H1 (cell line): ENCODE data around the gene ZNF471. TPM values are rescaled to one million over a fixed set of nuclear protein-coding genes. Genes with fewer than 3 reads are reported as not detected.

Experiments used
- CTCF ChIA-PET: fragments of 300-600 bp; sonication (Branson Sonifier 250); formaldehyde crosslinking; loops from one replicate; lab custom pipeline; 2021; ENCODE audit not compliant: partially characterized antibody; lab: Charles Lee
- POLR2A ChIA-PET: fragments of 300-600 bp; sonication (Branson Sonifier 250); formaldehyde crosslinking; loops from one replicate; lab custom pipeline; 2021; ENCODE audit warnings: inconsistent platforms; ENCODE audit not compliant: partially characterized antibody; lab: Charles Lee
- DNase-seq, 2 experiments: peaks; one replicate each; pipeline versions ENCODE4 v3.0.0 to v3.0.0-alpha.2; 2010 to 2022; ENCODE audit warnings: low spot score in 2 of 2, low read depth in 1 of 2, mixed read lengths in 1 of 2
- FAIRE-seq: peaks from 2 replicates; lab custom pipeline; 2011; peaks lifted over from hg19 to GRCh38; lab: Jason Lieb, UNC
- H2AFZ ChIP-seq: 2 replicates; pipeline ENCODE4 v1.8.1; 2012; ENCODE audit warnings: low read length, inconsistent platforms
- H2AK5ac ChIP-seq: 2 replicates; pipeline ENCODE4 v1.6.1; 2013; ENCODE audit warnings: low read depth, low read length
- H2BK120ac ChIP-seq: replicated peaks from 2 replicates; pipeline ENCODE3; 2013; ENCODE audit warnings: low read depth, low read length, inconsistent platforms
- H2BK12ac ChIP-seq: 2 replicates; pipeline ENCODE4 v1.6.1; 2013; ENCODE audit warnings: low read depth, low read length
- H2BK15ac ChIP-seq: 2 replicates; pipeline ENCODE4 v1.6.1; 2013; ENCODE audit warnings: low read length
- H2BK20ac ChIP-seq: 2 replicates; pipeline ENCODE4 v1.6.1; 2013; ENCODE audit warnings: low read length
- H2BK5ac ChIP-seq: 2 replicates; pipeline ENCODE4 v1.6.1; 2013; ENCODE audit warnings: low read depth, low read length
- H3K14ac ChIP-seq: 2 replicates; pipeline ENCODE4 v1.6.1; 2013; ENCODE audit warnings: inconsistent platforms; ENCODE audit not compliant: insufficient read length
- H3K18ac ChIP-seq: 2 replicates; pipeline ENCODE4 v1.6.1; 2013; ENCODE audit warnings: low read length; ENCODE audit errors: extremely low read depth
- H3K23ac ChIP-seq: 2 replicates; pipeline ENCODE4 v1.6.1; 2013; ENCODE audit warnings: inconsistent platforms; ENCODE audit not compliant: insufficient read length
- H3K23me2 ChIP-seq: 2 replicates; pipeline ENCODE4 v1.6.1; 2013; ENCODE audit warnings: low read depth, low read length
- H3K27ac ChIP-seq: 2 replicates; pipeline ENCODE4 v1.6.1; 2011; ENCODE audit warnings: low read depth, low read length, inconsistent platforms
- H3K27me3 ChIP-seq, 4 experiments: replicated peaks in 1 of 4; 1 replicate in 1 of 4; 2 replicates in 3 of 4; pipeline versions ENCODE4 v1.6.1 to v1.8.1; 2011 to 2013; ENCODE audit warnings: low read length in 3 of 4, mild to moderate bottlenecking in 3 of 4, inconsistent platforms in 2 of 4, mixed read lengths in 2 of 4, moderate library complexity in 1 of 4; ENCODE audit not compliant: control insufficient read depth in 3 of 4, insufficient read depth in 3 of 4; ENCODE audit errors: extremely low read depth in 1 of 4
- H3K36me3 ChIP-seq, 4 experiments: 2 replicates each; pipeline versions ENCODE4 v1.6.1 to v1.8.1; 2011 to 2013; ENCODE audit warnings: mild to moderate bottlenecking in 4 of 4, low read length in 3 of 4, moderate library complexity in 2 of 4, control low read depth in 1 of 4, inconsistent platforms in 1 of 4; ENCODE audit not compliant: insufficient read depth in 4 of 4, control insufficient read depth in 2 of 4
- H3K4ac ChIP-seq: replicated peaks from 2 replicates; pipeline ENCODE3; 2013; ENCODE audit warnings: low read length, low read depth, mixed read lengths, inconsistent platforms; ENCODE audit not compliant: insufficient read length
- H3K4me1 ChIP-seq, 4 experiments: replicated peaks in 1 of 4; 1 replicate in 1 of 4; 2 replicates in 3 of 4; pipeline versions ENCODE4 v1.6.1 to v1.8.1; 2011 to 2013; ENCODE audit warnings: low read length in 3 of 4, inconsistent platforms in 2 of 4, mixed read lengths in 1 of 4; ENCODE audit not compliant: insufficient read depth in 4 of 4, control insufficient read depth in 3 of 4
- H3K4me2 ChIP-seq, 2 experiments: 2 replicates each; pipeline versions ENCODE4 v1.6.1 to v1.8.1; 2011 to 2013; ENCODE audit warnings: low read depth in 2 of 2, low read length in 2 of 2, control low read depth in 1 of 2, inconsistent platforms in 1 of 2, mild to moderate bottlenecking in 1 of 2; ENCODE audit not compliant: insufficient read depth in 1 of 2
- H3K4me3 ChIP-seq, 4 experiments: fragments of 200-600, 300-600 bp in 1 of 4; sonication (generic), shearing (Covaris generic), sonication (Bioruptor Twin) in 1 of 4; 2 replicates each; pipeline versions ENCODE4 v1.5.1 to v1.8.1; 2011 to 2016; ENCODE audit warnings: low read length in 4 of 4, low read depth in 3 of 4, control low read depth in 2 of 4, inconsistent platforms in 2 of 4, mild to moderate bottlenecking in 2 of 4, mixed read lengths in 1 of 4, moderate library complexity in 1 of 4; ENCODE audit not compliant: insufficient read depth in 2 of 4; ENCODE audit errors: extremely low read depth in 1 of 4
- H3K56ac ChIP-seq: replicated peaks from 2 replicates; pipeline ENCODE3; 2013; ENCODE audit warnings: low read depth, mild to moderate bottlenecking, mixed read lengths, low read length, inconsistent platforms; ENCODE audit not compliant: insufficient read length
- H3K79me1 ChIP-seq: 2 replicates; pipeline ENCODE4 v1.6.1; 2013; ENCODE audit warnings: low read depth, low read length, control low read depth
- H3K79me2 ChIP-seq, 2 experiments: 2 replicates each; pipeline versions ENCODE4 v1.6.1 to v1.8.1; 2012 to 2013; ENCODE audit warnings: low read length in 2 of 2, mild to moderate bottlenecking in 2 of 2, inconsistent platforms in 1 of 2; ENCODE audit not compliant: insufficient read depth in 2 of 2, control insufficient read depth in 1 of 2
- H3K9ac ChIP-seq, 4 experiments: replicated peaks in 1 of 4; 1 replicate in 1 of 4; 2 replicates in 3 of 4; pipeline versions ENCODE4 v1.6.1 to v1.8.1; 2011 to 2013; ENCODE audit warnings: low read depth in 3 of 4, low read length in 3 of 4, control low read depth in 2 of 4, mild to moderate bottlenecking in 2 of 4, moderate library complexity in 2 of 4, inconsistent platforms in 1 of 4; ENCODE audit errors: extremely low read depth in 1 of 4
- H3K9me3 ChIP-seq, 2 experiments: 2 replicates each; pipeline versions ENCODE4 v1.6.1 to v1.8.1; 2012 to 2013; ENCODE audit warnings: mild to moderate bottlenecking in 2 of 2, moderate library complexity in 2 of 2, control low read depth in 1 of 2, inconsistent platforms in 1 of 2, low read depth in 1 of 2, low read length in 1 of 2, mixed read lengths in 1 of 2; ENCODE audit not compliant: insufficient read depth in 2 of 2
- H4K20me1 ChIP-seq, 2 experiments: replicated peaks in 1 of 2; 2 replicates each; pipeline versions ENCODE3 to v1.8.1; 2011 to 2013; ENCODE audit warnings: inconsistent platforms in 2 of 2, low read length in 2 of 2, mild to moderate bottlenecking in 1 of 2; ENCODE audit not compliant: insufficient read depth in 2 of 2, control insufficient read depth in 1 of 2
- H4K5ac ChIP-seq: 2 replicates; pipeline ENCODE4 v1.6.1; 2013; ENCODE audit warnings: low read length, low read depth, mixed read lengths, inconsistent platforms; ENCODE audit not compliant: insufficient read length
- H4K8ac ChIP-seq: 2 replicates; pipeline ENCODE4 v1.8.0; 2013; ENCODE audit warnings: mild to moderate bottlenecking, moderate library complexity, low read length, inconsistent platforms; ENCODE audit not compliant: insufficient read depth; ENCODE audit errors: extremely low read depth
- H4K91ac ChIP-seq: replicated peaks from 2 replicates; pipeline ENCODE3; 2013; ENCODE audit warnings: low read length, mixed read lengths, inconsistent platforms; ENCODE audit not compliant: insufficient read length
- CREB1 ChIP-seq: IDR thresholded peaks from 2 replicates; pipeline ENCODE4 v1.6.1; 2012; ENCODE audit warnings: inconsistent platforms
- EZH2 ChIP-seq: fragments of 200-600 bp; sonication (generic); IDR thresholded peaks from 2 replicates; pipeline ENCODE4 v1.7.1; 2012; ENCODE audit warnings: low read depth, mild to moderate bottlenecking, moderate library complexity, low read length, inconsistent platforms; ENCODE audit not compliant: severe bottlenecking
- GABPA ChIP-seq: IDR thresholded peaks from 2 replicates; pipeline ENCODE4 v1.6.1; 2011; ENCODE audit warnings: mild to moderate bottlenecking, low read length, moderate library complexity, borderline replicate concordance; ENCODE audit not compliant: insufficient read depth
- KDM1A ChIP-seq: fragments of 200-600, 300-600 bp; sonication (generic); IDR thresholded peaks from 2 replicates; pipeline ENCODE4 v1.7.1; 2016; ENCODE audit warnings: mild to moderate bottlenecking, low read length, borderline replicate concordance
- KDM4A ChIP-seq: IDR thresholded peaks from one replicate; pipeline ENCODE4 v1.7.1; 2012; ENCODE audit warnings: low read depth, mild to moderate bottlenecking, moderate library complexity, low read length, inconsistent platforms; ENCODE audit not compliant: severe bottlenecking
- KDM5A ChIP-seq: fragments of 200-600 bp; IDR thresholded peaks from 2 replicates; pipeline ENCODE4 v1.7.1; 2012; ENCODE audit warnings: mild to moderate bottlenecking, low read length, inconsistent platforms, mixed read lengths
- MAFK ChIP-seq: IDR thresholded peaks from 2 replicates; pipeline ENCODE4 v1.6.1; 2012; ENCODE audit warnings: low read depth, mild to moderate bottlenecking, improper control_type of control experiment, low read length
- NANOG ChIP-seq: IDR thresholded peaks from 2 replicates; pipeline ENCODE4 v1.6.1; 2011; ENCODE audit warnings: low read length, low read depth, mild to moderate bottlenecking, inconsistent platforms; ENCODE audit not compliant: insufficient read depth, poor library complexity, severe bottlenecking
- POLR2A ChIP-seq, 2 experiments: IDR thresholded peaks; 1 replicate in 1 of 2; 2 replicates in 1 of 2; pipeline ENCODE4 v1.6.1; 2011; ENCODE audit warnings: low read depth in 2 of 2, low read length in 2 of 2, mild to moderate bottlenecking in 2 of 2; ENCODE audit errors: control extremely low read depth in 1 of 2
- SAP30 ChIP-seq: fragments of 300-600 bp; sonication (generic); IDR thresholded peaks from 2 replicates; pipeline ENCODE4 v1.7.1; 2012; ENCODE audit warnings: low read length, moderate library complexity, mild to moderate bottlenecking, inconsistent platforms; ENCODE audit not compliant: insufficient read depth, insufficient replicate concordance
- SIN3A ChIP-seq, 2 experiments: IDR thresholded peaks in 1 of 2; conservative IDR thresholded peaks in 1 of 2; 2 replicates each; pipeline ENCODE4 v1.6.1; 2011 to 2012; ENCODE audit warnings: low read length in 2 of 2, improper control_type of control experiment in 1 of 2, low read depth in 1 of 2, mild to moderate bottlenecking in 1 of 2
- SRF ChIP-seq: IDR thresholded peaks from 2 replicates; pipeline ENCODE4 v1.6.1; 2011; ENCODE audit warnings: mild to moderate bottlenecking, low read depth, low read length, moderate library complexity
- TCF12 ChIP-seq: IDR thresholded peaks from 2 replicates; pipeline ENCODE4 v1.6.1; 2011; ENCODE audit warnings: low read depth, mild to moderate bottlenecking, low read length
- YY1 ChIP-seq: IDR thresholded peaks from 2 replicates; pipeline ENCODE4 v1.6.1; 2011; ENCODE audit warnings: low read depth, mild to moderate bottlenecking, low read length
- WGBS, 2 experiments: shearing (Covaris generic) in 1 of 2; methylation state at CpG; one replicate each; pipeline versions ENCODE4 v1.1.6 to v1.1.7; 2013 to 2015; ENCODE audit warnings: low lambda C conversion rate in 2 of 2, mixed read lengths in 2 of 2, inconsistent platforms in 1 of 2, low coverage in 1 of 2, missing lambda C conversion rate in 1 of 2; ENCODE audit not compliant: insufficient replicate concordance in 2 of 2, insufficient coverage in 1 of 2, insufficient read length in 1 of 2; ENCODE audit errors: extremely low coverage in 1 of 2, missing lambda C conversion rate in 1 of 2; 5-methylcytosine and 5-hydroxymethylcytosine counted together
- polyA plus RNA-seq, 7 experiments: library from polyadenylated mRNA; depleted of rRNA in 3 of 7; stranded (reverse) in 5 of 7; unstranded in 2 of 7; fragments of >200 nt in 5 of 7; fragments of 200-250 nt in 2 of 7; gene quantifications; 1 replicate in 5 of 7; 2 replicates in 1 of 7; 4 replicates in 1 of 7; pipeline versions ENCODE4 v1.2.1 to v1.2.3, GENCODE V29; 2011 to 2013; ENCODE audit warnings: missing spikeins in 2 of 7, mixed read lengths in 2 of 7
- total RNA-seq: library from RNA; stranded (reverse); fragmentation: NEBNext Ultra II Directional; extraction: Animal tissue kit (Norgen Biotek cat#: 25700); gene quantifications from 2 replicates; pipeline ENCODE4 v1.2.1, GENCODE V29; 2021

Gene ZNF471
- total and polyA plus RNA-seq, 2 of the 8 experiments (the other 6 are each of a cell fraction or from before 2014, with no cell fraction given), result 0.73 to 0.74 TPM

- Histone ChIP-seq H3K79me2 (no peaks in the 10 kb centered on the region), H3K23me2 (peaks cover 3% of the 10 kb centered on the region; the same call in 1 of the 2 replicates), H2BK120ac (no peak overlapping the region), H3K27me3 (no peaks in the 10 kb centered on the region), H2BK5ac (no peak overlapping the region), H2BK20ac (no peak overlapping the region), H4K8ac (no peak overlapping the region), H2BK12ac (no peak overlapping the region), H3K14ac (no peak overlapping the region), H2AK5ac (no peak overlapping the region), H4K91ac (no peak overlapping the region), H3K4ac (no peak overlapping the region), H4K5ac (no peak overlapping the region), H3K23ac (no peak overlapping the region), H3K4me3 (no peak overlapping the region), H3K9ac (no peak overlapping the region), H3K4me2 (no peak overlapping the region), H3K9me3 (peaks cover 18 to 22% of the 10 kb centered on the region in 2 experiments; a peak in 3 of 4 replicates), H3K4me1 (no peaks in the 10 kb centered on the region), H2AFZ (no peak overlapping the region), H3K56ac (no peak overlapping the region), H3K36me3 (no peaks in the 10 kb centered on the region), H2BK15ac (no peak overlapping the region), H3K79me1 (no peaks in the 10 kb centered on the region), H4K20me1 (no peaks in the 10 kb centered on the region), H3K27ac (no peak overlapping the region), H3K18ac (no peak overlapping the region)
- WGBS, 2 experiments, result 90% methylated on average over 2 of the region's 2 CpGs; no CpG with 5 or more reads in 1 of the 2 experiments
- POLR2A ChIA-PET, result interaction anchor here (1.0 kb wide), 1 partner anchor 32 kb away, joined by 3 read pairs; the partner anchor contains the start of gene ZNF71
- DNase-seq (no peak), FAIRE-seq (no peak)
- CTCF ChIA-PET, result no interaction called here
- TF ChIP-seq SRF (no peak), MAFK (no peak), KDM4A (no peak), CREB1 (no peak), YY1 (no peak), SIN3A (conservative IDR thresholded peaks at IDR 0.05 in 1 of 2, IDR thresholded peaks at IDR 0.05 in 1 of 2; ENCODE audit: low read depth in 1 of 2, low read length in 2 of 2) (no peak), SAP30 (no peak), TCF12 (no peak), KDM5A (no peak), KDM1A (no peak), NANOG (no peak), GABPA (no peak), EZH2 (no peak), POLR2A (IDR thresholded peaks at IDR 0.05; ENCODE audit: control extremely low read depth in 1 of 2, low read depth in 2 of 2, low read length in 2 of 2) (no peak)
Observed at GRCh38 chr19:56562766-56563165, 55.1 kb downstream of the ZNF471 start.
